ENCODE data around the gene KIF5B. TPM values are rescaled to one million over a fixed set of nuclear protein-coding genes. Genes with fewer than 3 reads are reported as not detected.

Gene KIF5B
- total and polyA plus RNA-seq, 2 of the 8 experiments (the other 6 are each of a cell fraction or from before 2014, with no cell fraction given): 9.8 to 68.4 TPM

DNA sequence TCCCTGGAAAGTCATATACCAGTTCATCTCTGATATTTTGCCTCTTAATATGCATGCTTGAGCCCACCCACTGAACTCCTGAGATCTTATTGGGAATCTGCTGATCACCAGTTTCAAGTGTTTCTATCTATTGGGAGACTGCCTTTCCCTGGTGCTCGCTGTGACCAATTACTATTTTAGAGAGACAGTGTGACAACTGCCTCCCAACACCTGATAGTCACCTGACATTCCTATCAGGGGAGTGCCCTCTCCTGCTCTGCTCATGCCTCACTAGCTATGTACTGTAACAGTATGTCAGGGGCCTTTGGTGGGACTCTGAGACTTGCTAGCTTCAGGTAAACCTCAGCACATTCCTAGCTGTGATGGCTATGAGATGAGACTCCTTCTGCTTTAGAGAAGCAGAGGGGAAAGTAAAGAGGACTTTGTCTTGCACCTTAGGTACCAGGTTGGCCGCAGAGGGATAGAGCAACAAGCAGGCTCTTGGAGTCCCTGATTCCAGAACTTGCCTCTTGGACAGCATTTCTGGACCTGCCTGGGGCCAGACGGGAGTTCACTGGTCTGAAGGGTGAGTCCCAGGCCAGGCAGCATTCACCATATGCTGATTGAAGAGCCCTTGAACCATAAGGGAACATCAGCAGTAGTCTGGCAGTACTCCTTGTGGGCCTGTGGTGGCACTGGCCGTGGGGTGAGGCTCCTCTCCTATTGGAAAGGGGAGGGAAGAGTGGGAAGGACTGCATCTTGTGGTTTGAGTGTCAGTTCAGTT lies 93.2 kb downstream of the KIF5B start (continued):
- TF ChIP-seq POLR2A (IDR thresholded peaks at IDR 0.05; ENCODE audit: control extremely low read depth in 1 of 2, low read depth in 2 of 2, low read length in 2 of 2) (no peak), SRF (IDR thresholded peaks at IDR 0.05; ENCODE audit: low read depth, low read length) (no peak), POLR2AphosphoS5 (IDR thresholded peaks at IDR 0.05; ENCODE audit: low read depth, low read length) (no peak), BRCA1 (IDR thresholded peaks at IDR 0.05; ENCODE audit: low read depth, low read length) (no peak), BCL11A (IDR thresholded peaks at IDR 0.05; ENCODE audit: low read depth in 2 of 2, low read length in 2 of 2) (no peak), NANOG (IDR thresholded peaks at IDR 0.05; ENCODE audit: insufficient read depth, low read depth, low read length, poor library complexity, severe bottlenecking) (no peak), JUND (IDR thresholded peaks at IDR 0.05; ENCODE audit: low read length) (no peak)
